DLD1 (cell line): ENCODE data around the gene RSBN1.
"Not testable (repeated sequence)": the region's sequence is repeated elsewhere in the genome, so short reads cannot be mapped to it uniquely, and the experiment has no call there.

Experiments used
- in situ Hi-C: cut with HindIII; loops from 2 replicates; pipeline ENCODE4 v1.10.0; 2017; ENCODE audit warnings: low sequenced_read_pairs

The RSBN1 gene

DNA sequence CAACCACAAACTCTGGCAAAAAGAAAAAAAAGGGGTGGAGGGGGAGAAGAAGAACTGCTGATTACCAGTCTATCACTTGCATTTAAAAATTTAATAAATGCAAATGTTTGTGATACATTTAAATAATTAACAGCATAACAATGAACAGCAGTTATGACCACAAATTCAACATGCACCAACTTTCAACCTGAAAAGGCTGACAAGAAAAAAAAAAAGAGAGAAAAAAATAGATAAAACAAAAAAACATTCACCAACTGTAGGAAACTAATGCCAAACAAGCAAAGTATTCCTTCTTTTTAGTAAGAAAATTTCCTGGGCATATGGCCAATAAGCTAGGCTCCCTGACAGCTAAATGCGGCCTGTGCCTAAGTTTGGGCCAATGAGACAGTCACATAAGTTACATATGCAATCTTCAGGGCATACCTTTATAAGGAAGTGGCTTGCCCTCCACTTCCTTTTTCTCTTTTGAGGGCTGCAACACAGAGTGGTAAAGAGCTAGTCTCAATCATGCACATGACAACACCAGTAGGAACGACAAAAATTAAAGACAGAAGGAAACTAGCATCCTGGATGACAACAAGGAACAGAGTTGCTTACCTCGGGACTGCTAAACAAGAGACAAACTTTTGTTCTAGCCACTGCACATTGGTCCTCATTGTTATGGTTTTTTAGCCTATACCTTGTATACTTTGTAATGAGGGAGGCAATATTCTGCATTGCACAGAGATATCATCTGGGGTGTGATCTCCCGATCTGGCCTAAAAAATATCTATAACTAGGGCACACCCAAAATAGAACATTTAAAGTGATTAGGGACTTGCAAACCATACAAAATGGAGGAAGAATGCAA is 28.8 kb downstream of the RSBN1 start:
- in situ Hi-C loops, result no loop called here

- in situ Hi-C loops, result no loop called here
Observed at GRCh38 chr1:113782406-113782805, 29.9 kb downstream of the RSBN1 start.

DNA sequence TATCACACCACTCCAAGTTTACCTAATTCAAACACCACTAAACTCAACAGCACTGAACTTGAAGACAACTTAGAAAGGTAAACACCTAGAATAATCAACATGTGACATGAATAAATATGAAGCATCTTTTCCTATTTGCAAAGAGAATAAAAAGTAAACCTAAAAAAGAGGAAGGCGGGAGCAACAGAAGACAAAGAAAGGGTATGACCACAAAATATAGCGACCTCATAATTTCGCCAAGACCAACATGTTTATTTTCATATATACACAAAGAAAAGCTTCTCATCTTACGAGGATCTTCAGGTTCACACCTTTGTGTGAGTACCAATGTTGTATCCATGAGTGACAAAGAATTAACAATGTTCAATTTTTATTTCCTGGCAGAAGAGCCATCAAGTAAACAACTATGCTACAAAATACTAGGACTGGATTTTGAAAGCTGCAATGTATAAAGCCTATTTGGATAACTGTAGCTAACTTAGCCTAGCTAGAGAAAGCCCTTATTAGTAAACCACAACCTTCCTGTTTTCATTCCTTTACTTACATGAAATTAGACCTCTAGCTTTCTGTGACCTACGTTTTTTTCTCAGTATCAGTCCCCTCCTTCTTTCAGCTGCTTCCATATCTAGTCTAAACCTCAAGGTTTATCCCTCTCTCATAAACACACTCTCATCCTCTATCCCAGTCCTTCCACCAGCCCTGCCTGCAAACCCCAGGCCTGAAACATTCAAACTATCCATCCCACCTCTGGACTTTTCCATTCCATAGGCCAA is 31.7 kb downstream of the RSBN1 start:
- in situ Hi-C loops, result no loop called here

DNA sequence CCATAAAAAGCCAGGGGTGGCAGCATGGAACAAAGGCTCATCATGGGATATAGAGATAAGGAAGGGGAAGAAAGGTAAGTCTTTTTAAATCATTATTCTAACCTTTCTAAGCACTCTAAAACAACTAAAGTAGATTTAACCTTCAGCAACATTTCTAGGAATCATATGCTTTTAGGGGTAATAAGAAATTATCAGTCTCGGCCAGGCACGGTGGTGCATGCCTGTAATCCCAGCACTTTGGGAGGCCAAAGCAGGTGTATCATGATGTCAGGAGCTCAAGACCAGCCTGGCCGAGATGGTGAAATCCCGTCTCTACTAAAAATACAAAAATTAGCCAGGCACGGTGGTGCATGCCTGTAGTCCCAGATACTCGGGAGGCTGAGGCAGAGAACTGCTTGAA is 32.7 kb downstream of the RSBN1 start:
- in situ Hi-C loops, result no loop called here

DNA sequence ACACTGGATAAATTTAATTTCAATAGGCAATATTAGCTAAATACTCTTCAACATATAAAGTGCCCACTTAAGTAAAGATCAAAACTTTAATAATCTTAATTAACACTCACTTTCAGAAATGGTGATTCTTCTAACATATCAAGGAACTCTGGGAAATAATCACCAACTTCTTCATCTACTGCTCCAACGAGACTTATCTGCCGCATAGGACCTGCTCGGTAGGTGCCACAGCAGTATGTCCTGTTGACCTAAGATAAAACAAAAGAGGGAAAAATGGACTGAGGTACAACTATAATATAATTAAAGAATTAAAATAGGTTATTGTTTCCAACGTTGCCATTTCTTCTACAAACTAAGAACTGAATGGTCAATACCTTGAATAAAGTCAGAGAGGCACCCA is 34.7 kb downstream of the RSBN1 start:
- in situ Hi-C loops, result no loop called here

- in situ Hi-C loops, result no loop called here
Observed at GRCh38 chr1:113770031-113770430, 42.2 kb downstream of the RSBN1 start.

DNA sequence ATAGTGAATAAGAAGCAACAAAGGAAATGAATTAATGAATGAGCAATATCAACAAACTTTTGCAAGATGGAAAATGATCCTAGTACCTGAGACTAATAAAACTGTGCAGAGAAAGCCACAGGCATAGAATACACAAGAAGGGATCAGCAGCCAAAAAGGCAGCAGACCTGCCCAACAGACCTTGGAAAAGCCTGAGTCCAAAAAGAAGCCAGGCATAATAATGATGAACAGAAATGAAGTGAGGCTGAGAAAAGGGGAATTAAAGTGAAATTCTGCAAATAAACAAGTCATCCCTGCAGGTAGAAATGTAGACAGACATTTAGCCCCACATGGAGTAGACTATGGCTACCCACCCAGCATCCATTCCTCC is 42.7 kb downstream of the RSBN1 start:
- in situ Hi-C loops, result no loop called here

DNA sequence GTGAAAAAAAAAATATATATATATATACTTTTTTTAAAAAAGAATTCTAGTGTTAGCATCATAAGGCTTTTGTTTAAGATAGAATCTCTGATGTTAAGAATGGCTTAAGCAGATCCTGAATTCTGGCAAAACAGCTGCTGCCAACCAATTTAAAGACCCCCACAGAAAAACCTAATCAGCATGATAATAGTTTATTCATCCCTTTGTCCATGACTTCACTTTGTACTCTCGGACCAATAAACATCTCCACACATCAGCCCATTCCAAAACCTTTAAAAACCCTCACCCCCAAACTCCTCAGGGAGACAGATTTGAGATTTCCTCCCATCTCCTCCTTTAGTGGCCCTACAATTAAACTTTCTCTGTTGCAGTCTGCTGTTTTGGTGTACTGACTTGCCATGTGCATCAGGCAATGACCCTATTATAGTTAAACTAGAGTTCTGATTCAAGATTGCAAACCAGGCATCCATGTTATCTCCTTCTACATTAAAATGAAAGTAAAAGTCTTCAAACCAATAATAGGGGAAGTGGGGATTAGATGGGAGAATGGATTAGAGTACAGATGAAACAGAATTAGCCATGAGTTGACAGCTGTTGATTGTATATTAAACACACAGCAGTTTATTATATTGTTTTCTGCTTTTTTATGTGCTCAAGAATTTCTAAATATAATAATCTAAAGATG is 43.2 kb downstream of the RSBN1 start:
- in situ Hi-C loops, result no loop called here

- in situ Hi-C loops, result no loop called here
Observed at GRCh38 chr1:113765306-113766230, 46.7 kb downstream of the RSBN1 start.

- in situ Hi-C loops, result no loop called here
Observed at GRCh38 chr1:113763661-113764060, 48.6 kb downstream of the RSBN1 start.

GRCh38 chr1:113761937-113762336 is 50.3 kb downstream of the RSBN1 start:
- in situ Hi-C loops, result no loop called here

- in situ Hi-C loops, result no loop called here
Observed at GRCh38 chr1:113760102-113761080, 51.9 kb downstream of the RSBN1 start.

- in situ Hi-C loops, result no loop called here
Observed at GRCh38 chr1:113759333-113760101, 52.8 kb downstream of the RSBN1 start, which contains the start of gene PHTF1. Gene PHTF1, minus strand, starts transcription at chr1:113759486. Its CDS starts 783 bp downstream, at chr1:113758703.

DNA sequence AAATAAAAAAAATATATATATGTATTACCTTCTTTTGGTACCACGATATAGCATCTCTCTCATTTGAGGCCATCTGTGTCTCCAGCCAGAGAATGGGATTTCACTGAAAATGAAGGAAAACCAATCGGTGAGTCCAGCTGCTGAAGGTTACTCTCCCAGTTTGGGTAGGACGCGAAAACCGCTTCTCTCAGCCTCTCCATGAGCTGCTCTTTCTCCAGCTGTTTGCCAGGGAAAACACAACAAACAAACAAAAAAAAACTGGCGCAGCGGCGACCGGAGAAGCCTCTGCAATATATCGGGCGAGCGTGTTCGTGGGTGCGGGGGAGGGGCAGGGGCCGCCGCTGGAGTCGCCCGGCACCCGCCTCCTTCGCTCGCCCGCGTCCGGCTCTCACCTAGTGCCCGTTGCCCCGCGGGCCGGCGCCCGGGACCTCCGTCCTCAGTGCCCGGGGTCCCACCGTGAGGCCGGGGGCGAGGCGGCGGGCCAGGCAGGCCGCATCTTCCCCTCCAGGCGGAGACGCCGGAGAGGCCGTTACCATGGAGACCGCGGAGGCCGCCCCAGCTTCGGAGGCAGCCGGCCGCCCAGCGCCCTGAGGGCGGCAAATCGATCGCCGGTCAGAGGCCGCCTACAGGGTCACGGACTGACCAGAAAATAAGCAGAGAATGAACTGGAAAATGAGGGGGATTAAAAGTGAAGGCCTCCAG is 53.5 kb downstream of the RSBN1 start:
- in situ Hi-C loops, result no loop called here

GRCh38 chr1:113756461-113756860 is 55.8 kb downstream of the RSBN1 start:
- in situ Hi-C loops, result no loop called here

DNA sequence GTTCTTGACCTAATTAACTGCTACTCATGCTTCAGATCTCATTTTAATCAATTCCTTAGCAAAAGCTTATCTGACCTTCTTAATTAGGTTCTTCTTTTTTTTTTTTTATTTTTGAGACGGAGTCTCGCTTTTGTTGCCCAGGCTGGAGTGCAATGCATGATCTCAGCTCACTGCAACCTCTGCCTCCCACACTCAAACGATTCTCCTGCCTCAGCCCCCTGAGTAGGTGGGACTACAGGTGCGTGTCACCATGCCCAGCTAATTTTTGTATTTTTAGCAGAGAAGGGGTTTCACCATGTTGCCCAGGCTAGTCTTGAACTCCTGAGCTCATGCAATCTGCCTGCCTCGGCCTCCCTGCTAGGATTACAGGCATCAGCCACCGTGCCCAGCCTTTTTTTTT is 58.9 kb downstream of the RSBN1 start:
- in situ Hi-C loops, result not testable (repeated sequence)

- in situ Hi-C loops, result no loop called here
Observed at GRCh38 chr1:113751516-113751915, 60.8 kb downstream of the RSBN1 start.

GRCh38 chr1:113751114-113751513 is 61.2 kb downstream of the RSBN1 start:
- in situ Hi-C loops, result no loop called here
